Activated CD8-positive, alpha-beta memory T cell treated with anti-CD3 and anti-CD28 coated beads for 1 hour (primary cell): ENCODE measurements around the gene B3GAT2.

Experiments
- DNase-seq, 2 donors: peaks; one replicate each; pipeline ENCODE4 v3.0.0-alpha.2; 2020; ENCODE audit warnings: low read depth in 1 of 2; ENCODE audit errors: extremely low read depth in 1 of 2

B3GAT2 gene

DNA sequence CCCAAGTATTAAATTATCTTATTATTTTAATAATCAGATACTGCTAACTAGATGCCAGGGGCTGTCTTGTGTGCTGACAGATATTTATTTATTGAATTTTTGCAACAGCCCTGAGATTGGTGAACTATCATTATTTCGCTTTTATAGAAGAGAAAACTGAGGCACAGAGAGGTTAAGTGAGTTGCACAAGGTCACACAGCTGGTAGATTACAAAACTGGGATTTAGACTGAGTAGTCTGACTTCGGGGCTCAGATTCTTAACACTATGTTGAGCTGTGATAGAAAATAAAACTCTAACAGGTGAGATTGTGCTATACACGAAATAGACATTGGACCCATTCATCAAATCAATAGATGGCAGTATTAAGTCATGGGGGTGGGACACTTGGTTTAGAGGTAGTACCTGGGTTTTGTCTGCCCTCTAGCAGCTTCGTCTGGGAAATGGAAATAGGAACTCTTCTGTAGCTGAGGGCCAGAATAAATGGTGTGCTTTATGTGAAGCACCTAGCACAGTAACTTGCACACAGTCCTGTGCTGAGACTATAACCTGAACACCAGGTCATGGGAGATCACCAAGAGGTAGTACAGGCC, 113.4 kb downstream of the B3GAT2 start:
- DNase-seq = no peak

DNA sequence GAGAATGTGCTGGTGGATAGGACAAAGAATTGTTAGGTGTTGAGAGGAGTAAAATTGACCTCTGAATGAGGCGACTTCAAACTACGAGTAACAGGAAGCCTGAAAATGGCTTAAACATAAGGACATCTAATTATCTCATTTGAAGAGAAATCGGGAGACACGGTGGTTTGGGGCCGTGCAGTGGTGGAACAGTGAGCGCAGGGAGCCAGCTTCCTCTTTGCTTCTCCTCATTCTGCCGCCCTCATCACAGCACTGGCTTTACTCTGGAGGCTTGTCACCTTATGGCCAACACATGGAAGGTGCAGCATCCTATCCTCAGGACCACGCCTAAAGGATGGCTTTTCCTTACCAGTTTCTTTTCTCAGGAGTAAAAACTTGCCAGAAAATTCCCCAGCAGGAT, 114.3 kb downstream of the B3GAT2 start:
- no peak for DNase-seq

- DNase-seq = no peak
Measured at GRCh38 chr6:70841112-70841511, 115.7 kb downstream of the B3GAT2 start.

GRCh38 chr6:70839286-70840266, 117.3 kb downstream of the B3GAT2 start:
- no peak for DNase-seq

GRCh38 chr6:70838907-70839285, 118.0 kb downstream of the B3GAT2 start:
- no peak for DNase-seq

DNA sequence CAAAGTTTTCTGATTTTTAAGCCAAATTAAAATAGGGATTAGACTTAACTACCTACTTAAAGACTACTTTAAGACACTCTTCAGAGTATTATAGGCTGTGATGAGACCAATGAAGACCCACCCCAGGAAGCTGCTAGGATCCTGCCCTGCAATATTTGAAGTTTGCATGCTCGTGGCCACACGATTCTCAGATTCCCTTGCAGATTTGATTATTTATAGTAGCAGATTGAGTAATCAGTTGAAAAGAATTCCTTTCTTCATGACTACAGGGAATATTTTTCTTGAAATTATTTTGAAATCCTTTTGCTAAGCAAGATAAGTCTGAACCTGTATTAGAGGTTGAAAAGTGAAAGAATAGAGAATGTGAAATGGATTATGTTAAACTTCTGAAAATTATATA, 122.3 kb downstream of the B3GAT2 start:
- no peak for DNase-seq

DNA sequence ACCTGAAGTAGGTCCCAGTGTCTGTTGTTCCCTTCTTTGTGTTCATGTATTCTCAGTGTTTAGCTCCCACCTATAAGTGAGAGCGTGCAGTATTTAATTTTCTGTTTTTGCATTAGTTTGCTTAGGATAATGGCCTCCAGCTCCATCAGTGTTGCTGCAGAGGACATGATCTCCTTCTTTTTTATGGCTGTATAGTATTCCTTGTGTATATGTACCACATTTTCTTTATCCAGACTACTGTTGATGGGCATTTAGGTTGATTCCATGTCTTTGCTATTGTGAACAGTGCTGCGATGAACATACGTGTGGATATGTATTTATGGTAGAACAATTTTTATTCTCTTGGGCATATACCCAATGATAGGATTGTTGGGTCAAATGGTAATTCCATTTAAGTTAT, 125.4 kb downstream of the B3GAT2 start:
- no peak for DNase-seq

DNA sequence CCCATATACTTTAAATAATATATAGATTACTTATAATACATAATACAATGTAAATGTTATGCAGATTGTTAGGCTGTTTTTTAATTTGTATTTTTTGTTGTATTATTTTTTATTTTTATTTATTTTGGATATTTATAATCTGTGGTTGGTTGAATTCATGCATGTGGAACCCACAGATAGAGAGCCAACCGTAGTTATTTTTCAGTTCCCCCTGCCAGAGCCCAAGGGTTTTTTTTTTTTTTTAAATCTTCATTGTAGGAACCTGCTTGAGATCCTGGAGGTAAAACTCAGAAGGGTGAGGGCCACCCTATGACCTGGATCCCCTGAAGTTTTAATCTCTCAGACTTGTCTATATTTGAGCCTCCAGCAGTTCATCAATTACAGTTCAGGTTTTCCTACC, 133.2 kb downstream of the B3GAT2 start:
- no peak for DNase-seq

GRCh38 chr6:70821751-70822150, 135.1 kb downstream of the B3GAT2 start:
- no peak for DNase-seq

DNA sequence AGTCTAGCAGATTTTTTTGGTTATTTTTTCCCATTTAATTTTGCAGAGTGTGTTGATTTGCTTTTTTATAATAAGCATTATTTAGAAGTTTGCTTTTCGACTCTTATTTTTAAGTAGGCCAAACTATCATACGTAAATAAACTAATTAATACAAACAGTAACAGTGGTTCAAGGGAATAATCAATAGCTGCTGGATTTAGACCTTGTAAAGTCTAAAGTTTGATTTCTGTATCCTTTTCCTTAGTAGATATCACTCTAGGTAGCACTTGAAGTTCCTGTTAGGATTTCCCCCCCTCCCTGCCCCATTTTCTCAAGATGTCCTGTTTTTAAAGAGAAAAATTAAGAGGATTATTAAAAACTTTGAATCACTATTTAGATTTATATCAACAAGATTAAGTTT, 136.1 kb downstream of the B3GAT2 start:
- no peak for DNase-seq

DNA sequence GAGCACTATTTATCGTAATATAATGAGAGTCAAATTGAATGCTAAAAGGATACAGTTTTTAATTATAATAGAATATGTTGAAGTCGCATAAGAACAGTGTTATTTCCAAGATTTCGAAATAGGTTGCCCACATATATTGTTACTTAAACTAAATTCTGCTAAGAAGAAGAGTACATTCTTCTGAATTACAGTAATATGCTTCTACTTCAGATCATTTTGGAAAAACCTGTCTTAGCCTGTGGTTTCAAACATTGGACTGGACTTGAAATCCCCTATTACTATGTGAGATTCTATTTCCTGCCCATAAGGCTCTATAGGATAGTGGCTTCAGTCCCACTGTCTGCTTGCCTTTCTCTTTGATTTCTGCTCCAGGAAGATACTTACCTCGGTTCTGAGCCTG, 137.2 kb downstream of the B3GAT2 start:
- DNase-seq = no peak

- DNase-seq = no peak
Measured at GRCh38 chr6:70813885-70814284, 143.0 kb downstream of the B3GAT2 start.

- DNase-seq = no peak
Measured at GRCh38 chr6:70811788-70812187, 145.1 kb downstream of the B3GAT2 start.
